K562 (cell line): ENCODE measurements around the gene CES1. TPM values are rescaled to one million over a fixed set of nuclear protein-coding genes. Genes with fewer than 3 reads are reported as not detected.

Experiments
- ATAC-seq: fragments of 200-7000 bp; cut with Tn5 transposase; 3 replicates; pipeline ENCODE4 v1.9.1; 2020; ENCODE audit warnings: moderate library complexity
- BruUV-seq: library from RNA; stranded (reverse); fragments of 400-500 nt; replicated peaks from 2 replicates; lab custom pipeline; 2021; lab: Mats Ljungman, UMichigan
- CTCF ChIA-PET: fragments of 300-600 bp; formaldehyde crosslinking; extraction: SDS; loops from one replicate; lab custom pipeline; 2021; ENCODE audit warnings: low intra/inter-chr PET ratio; lab: Yijun Ruan, JAX
- POLR2A ChIA-PET: fragments of 300-600, 350-650 bp; sonication (Branson Sonifier 250); formaldehyde crosslinking; extraction: SDS; loops from one replicate; lab custom pipeline; 2021; ENCODE audit warnings: antibody characterized with exemption, inconsistent platforms; lab: Yijun Ruan, JAX
- DNase-seq, 4 experiments: peaks; one replicate each; pipeline versions ENCODE4 v3.0.0 to v3.0.0-alpha.2; 2011 to 2018; ENCODE audit warnings: low spot score in 3 of 4, mixed read lengths in 3 of 4; ENCODE audit errors: extremely low read depth in 1 of 4
- FAIRE-seq: peaks from 2 replicates; lab custom pipeline; 2011; peaks lifted over from hg19 to GRCh38; lab: Jason Lieb, UNC
- H2AFZ ChIP-seq: 2 replicates; pipeline ENCODE4 v1.6.0; 2011; ENCODE audit warnings: low read depth, low read length, control low read depth, inconsistent platforms
- H3K27ac ChIP-seq: fragments of 200-600 bp; 3 replicates; pipeline ENCODE4 v1.8.0; 2011; ENCODE audit warnings: low read depth, mild to moderate bottlenecking, control low read depth, inconsistent platforms, low read length, moderate library complexity, mixed read lengths; ENCODE audit errors: extremely low read depth
- H3K27me3 ChIP-seq, 2 experiments: fragments of 300-600 bp in 1 of 2; 2 replicates in 1 of 2; 3 replicates in 1 of 2; pipeline versions ENCODE4 v1.6.0 to v1.8.0; 2011; ENCODE audit warnings: inconsistent platforms in 2 of 2, low read length in 2 of 2, mild to moderate bottlenecking in 1 of 2, mixed read lengths in 1 of 2, moderate library complexity in 1 of 2; ENCODE audit not compliant: control insufficient read depth in 2 of 2, insufficient read depth in 2 of 2
- H3K36me3 ChIP-seq: fragments of 300-600 bp; 3 replicates; pipeline ENCODE4 v1.8.0; 2011; ENCODE audit warnings: mild to moderate bottlenecking, low read length, inconsistent platforms; ENCODE audit not compliant: control insufficient read depth, insufficient read depth
- H3K4me1 ChIP-seq, 2 experiments: fragments of 200-600 bp in 1 of 2; replicated peaks in 1 of 2; 2 replicates in 1 of 2; 3 replicates in 1 of 2; pipeline versions ENCODE4 v1.5.1 to v1.8.0; 2011; ENCODE audit warnings: inconsistent platforms in 2 of 2, low read length in 2 of 2, mild to moderate bottlenecking in 1 of 2, mixed read lengths in 1 of 2, moderate library complexity in 1 of 2; ENCODE audit not compliant: control insufficient read depth in 2 of 2, insufficient read depth in 2 of 2
- H3K4me2 ChIP-seq: 2 replicates; pipeline ENCODE4 v1.6.1; 2011; ENCODE audit warnings: low read length, control low read depth, inconsistent platforms, mixed read lengths; ENCODE audit not compliant: insufficient read depth
- H3K4me3 ChIP-seq: fragments of 200-600 bp; sonication (generic), shearing (Covaris generic); 2 replicates; pipeline ENCODE4 v1.5.1; 2016; ENCODE audit warnings: control low read depth, inconsistent platforms
- H3K79me2 ChIP-seq: fragments of 200-600 bp; 3 replicates; pipeline ENCODE4 v1.8.0; 2011; ENCODE audit warnings: low read length, inconsistent platforms; ENCODE audit not compliant: control insufficient read depth, insufficient read depth
- H3K9ac ChIP-seq, 2 experiments: 2 replicates each; pipeline versions ENCODE4 v1.6.0 to v1.6.1; 2011; ENCODE audit warnings: low read depth in 2 of 2, low read length in 2 of 2, control low read depth in 1 of 2, inconsistent platforms in 1 of 2, mild to moderate bottlenecking in 1 of 2, mixed read lengths in 1 of 2; ENCODE audit not compliant: insufficient read depth in 1 of 2
- H3K9me1 ChIP-seq: one replicate; pipeline ENCODE4 v1.6.0; 2011; ENCODE audit warnings: inconsistent platforms, mild to moderate bottlenecking, low read length, moderate library complexity; ENCODE audit not compliant: control insufficient read depth, insufficient read depth
- H3K9me3 ChIP-seq: replicated peaks from 2 replicates; pipeline ENCODE4 v1.5.1; 2011; ENCODE audit warnings: low read depth, low read length, inconsistent platforms; ENCODE audit not compliant: control insufficient read depth, insufficient read depth
- H4K20me1 ChIP-seq: replicated peaks from 2 replicates; pipeline ENCODE4 v1.6.1; 2011; ENCODE audit warnings: low read length, inconsistent platforms, mixed read lengths; ENCODE audit not compliant: control insufficient read depth, insufficient read depth
- BACH1 ChIP-seq: fragments of 200-800 bp; sonication (Bioruptor generic); IDR thresholded peaks from 2 replicates; pipeline ENCODE4 v1.6.1; 2016; ENCODE audit warnings: missing genetic modification characterization, missing compliant biosample characterization
- CHD2 ChIP-seq: IDR thresholded peaks from 2 replicates; pipeline ENCODE4 v1.6.1; 2011; ENCODE audit warnings: low read depth, low read length
- CREBBP ChIP-seq: IDR thresholded peaks from one replicate; pipeline ENCODE4 v1.6.1; 2012; ENCODE audit warnings: low read depth, mild to moderate bottlenecking, control low read depth, inconsistent platforms, low read length
- EHMT2 ChIP-seq: fragments of 450-650 bp; IDR thresholded peaks from 2 replicates; pipeline ENCODE4 v1.6.1; 2018; ENCODE audit warnings: antibody characterized with exemption
- FOSL1 ChIP-seq: fragments of 200-800 bp; sonication (Bioruptor generic); conservative IDR thresholded peaks from 2 replicates; pipeline ENCODE4 v1.6.1; 2016; ENCODE audit warnings: missing genetic modification characterization, missing compliant biosample characterization
- KAT8 ChIP-seq: fragments of 450-650 bp; IDR thresholded peaks from 2 replicates; pipeline ENCODE4 v1.6.1; 2016; ENCODE audit warnings: low read depth, mild to moderate bottlenecking
- MEIS2 ChIP-seq: fragments of 450-650 bp; IDR thresholded peaks from 2 replicates; pipeline ENCODE4 v1.6.1; 2014; ENCODE audit warnings: mild to moderate bottlenecking; ENCODE audit not compliant: partially characterized antibody
- MTF1 ChIP-seq: fragments of 250-450 bp; sonication (Bioruptor Pico); IDR thresholded peaks from 2 replicates; pipeline ENCODE4 v1.9.0; 2021; ENCODE audit warnings: moderate library complexity, mild to moderate bottlenecking, inconsistent platforms, borderline replicate concordance
- PRMT5 ChIP-seq: sonication (generic); formaldehyde crosslinking; IDR thresholded peaks from 2 replicates; pipeline ENCODE4 v1.5.0; 2020; ENCODE audit warnings: missing genetic modification reagents
- SP1 ChIP-seq: sonication (generic); formaldehyde crosslinking; IDR thresholded peaks from 2 replicates; pipeline ENCODE4 v1.8.1; 2022; ENCODE audit warnings: mild to moderate bottlenecking, missing genetic modification reagents
- SREBF2 ChIP-seq: sonication (generic); formaldehyde crosslinking; IDR thresholded peaks from 2 replicates; pipeline ENCODE4 v1.4.0; 2020; ENCODE audit warnings: mild to moderate bottlenecking, missing genetic modification reagents
- SRSF7 ChIP-seq: fragments of 200-400 bp; formaldehyde crosslinking; optimal IDR thresholded peaks from 2 replicates; pipeline ENCODE3; 2017; ENCODE audit warnings: mild to moderate bottlenecking, low read depth, low read length
- TCF3 ChIP-seq: sonication (generic); formaldehyde crosslinking; IDR thresholded peaks from 2 replicates; pipeline ENCODE4 v1.4.0; 2020; ENCODE audit warnings: mild to moderate bottlenecking, missing genetic modification reagents
- THRAP3 ChIP-seq: fragments of 450-650 bp; IDR thresholded peaks from 2 replicates; pipeline ENCODE4 v1.6.1; 2016; ENCODE audit warnings: mild to moderate bottlenecking, inconsistent platforms, borderline replicate concordance
- ZFPM2 ChIP-seq: fragments of 250-450 bp; sonication (Bioruptor Pico); IDR thresholded peaks from 2 replicates; pipeline ENCODE4 v1.5.1; 2022; ENCODE audit warnings: mild to moderate bottlenecking
- ZNF224 ChIP-seq: sonication (generic); formaldehyde crosslinking; IDR thresholded peaks from 2 replicates; pipeline ENCODE4 v1.8.0; 2022; ENCODE audit warnings: mild to moderate bottlenecking, missing genetic modification reagents
- ZNF239 ChIP-seq: fragments of 250-450 bp; sonication (Bioruptor Pico); IDR thresholded peaks from 2 replicates; pipeline ENCODE4 v1.4.0; 2020; ENCODE audit warnings: mild to moderate bottlenecking
- ZNF263 ChIP-seq: sonication (generic); formaldehyde crosslinking; IDR thresholded peaks from 2 replicates; pipeline ENCODE4 v1.8.0; 2022; ENCODE audit warnings: mild to moderate bottlenecking, missing genetic modification reagents, borderline replicate concordance
- ZNF699 ChIP-seq: fragments of 250-450 bp; sonication (Bioruptor Pico); IDR thresholded peaks from 2 replicates; pipeline ENCODE4 v1.8.0; 2021; ENCODE audit warnings: mild to moderate bottlenecking, moderate library complexity; ENCODE audit not compliant: insufficient replicate concordance
- WGBS: fragments of 100-300 bp; shearing (Covaris generic); methylation state at CpG from one replicate; pipeline ENCODE4 v1.1.6; 2016; ENCODE audit warnings: low coverage, mixed read lengths; ENCODE audit not compliant: insufficient coverage; ENCODE audit errors: missing lambda C conversion rate; 5-methylcytosine and 5-hydroxymethylcytosine counted together
- in situ Hi-C: fragments of 300-500 bp; cut with MboI; formaldehyde crosslinking; loops from 4 replicates; pipeline ENCODE4 v1.15.0; 2018; ENCODE audit warnings: inconsistent platforms, mixed read lengths
- intact Hi-C: fragments of 100-400 bp; cut with micrococcal nuclease; formaldehyde crosslinking; loops from 2 replicates; pipeline ENCODE4 v1.14.2; 2022
- polyA plus RNA-seq, 8 experiments: library from polyadenylated mRNA; depleted of rRNA in 4 of 8; stranded (reverse) in 5 of 8; unstranded in 3 of 8; fragments of >200 nt; fragmentation: Nextera tagmentation in 2 of 8; fragmentation: Illumina TruSeq in 1 of 8; extraction: Ambion mirVana in 2 of 8; extraction: Trizol in 1 of 8; gene quantifications; 2 replicates each; pipeline versions ENCODE4 v1.2.1 to v1.2.3, GENCODE V29; 2011 to 2014; ENCODE audit warnings: inconsistent platforms in 1 of 8, missing spikeins in 1 of 8
- total RNA-seq, 7 experiments: library from RNA; depleted of rRNA in 6 of 7; stranded (reverse); fragments of >200 nt in 6 of 7; fragmentation: Illumina TruSeq in 2 of 7; extraction: Trizol in 2 of 7; gene quantifications; 2 replicates each; pipeline versions ENCODE4 v1.2.1 to v1.2.3, GENCODE V29; 2011 to 2021; ENCODE audit warnings: low replicate concordance in 1 of 7
- TF ChIP-seq, protein P1 (sequence below), 2 experiments: IDR thresholded peaks; 2 replicates each; pipeline ENCODE4 v1.6.1; 2012; ENCODE audit warnings: improper control_type of control experiment in 2 of 2, low read depth in 2 of 2, low read length in 2 of 2, borderline replicate concordance in 1 of 2
- TF ChIP-seq, protein P2 (sequence below): fragments of 450-650 bp; formaldehyde crosslinking; IDR thresholded peaks from 2 replicates; pipeline ENCODE4 v1.4.0; 2020; ENCODE audit warnings: mild to moderate bottlenecking
- TF ChIP-seq, protein P3 (sequence below): fragments of 450-650 bp; IDR thresholded peaks from 2 replicates; pipeline ENCODE4 v1.6.1; 2016

CES1 gene
- total and polyA plus RNA-seq, 9 of the 15 experiments (the other 6 are each of a cell fraction or from before 2014, with no cell fraction given): 0.10 to 1.2 (median 0.16) TPM; not detected in 3

DNA sequence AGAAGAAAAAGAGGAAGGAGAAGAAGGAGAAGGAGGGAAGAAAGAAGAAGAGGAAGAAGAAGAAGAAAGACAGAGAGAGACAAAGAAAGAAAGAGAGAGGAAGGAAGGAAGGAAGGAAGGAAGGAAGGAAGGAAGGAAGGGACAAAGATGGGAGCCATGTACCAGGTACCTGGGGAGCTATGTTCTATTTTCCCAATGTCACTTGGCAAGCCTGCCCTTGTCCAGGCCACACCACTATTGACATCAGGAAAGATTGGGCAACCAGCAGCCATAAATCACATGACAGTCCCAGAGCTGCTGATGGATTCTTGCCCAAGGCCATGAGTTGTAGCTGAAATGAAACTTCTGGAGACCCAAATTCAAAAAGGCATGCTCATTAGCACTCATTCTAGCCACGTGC is 2.7 kb upstream of the CES1 start:
- no TSS peak for BruUV-seq
- H3K27ac ChIP-seq: no peak overlapping the region
- TF ChIP-seq THRAP3 (no peak), SRSF7 (no peak), MEIS2 (peak; percentile 60), KAT8 (no peak), CHD2 (no peak), BACH1 (tag) (no peak), ZNF239 (no peak), ZFPM2 (CRISPR knock-in tag) (no peak), PRMT5 (no peak), ZNF224 (CRISPR knock-in tag) (no peak), ZNF263 (CRISPR knock-in tag) (no peak), CREBBP (no peak), ZNF699 (CRISPR knock-in tag) (no peak), MTF1 (CRISPR knock-in tag) (no peak), TCF3 (CRISPR knock-in tag) (no peak), EHMT2 (peak; percentile 28; the same call in 1 of the 2 replicates), FOSL1 (tag) (no peak), SP1 (CRISPR knock-in tag) (no peak), SREBF2 (CRISPR knock-in tag) (no peak)
- TF ChIP-seq, protein P1, sequence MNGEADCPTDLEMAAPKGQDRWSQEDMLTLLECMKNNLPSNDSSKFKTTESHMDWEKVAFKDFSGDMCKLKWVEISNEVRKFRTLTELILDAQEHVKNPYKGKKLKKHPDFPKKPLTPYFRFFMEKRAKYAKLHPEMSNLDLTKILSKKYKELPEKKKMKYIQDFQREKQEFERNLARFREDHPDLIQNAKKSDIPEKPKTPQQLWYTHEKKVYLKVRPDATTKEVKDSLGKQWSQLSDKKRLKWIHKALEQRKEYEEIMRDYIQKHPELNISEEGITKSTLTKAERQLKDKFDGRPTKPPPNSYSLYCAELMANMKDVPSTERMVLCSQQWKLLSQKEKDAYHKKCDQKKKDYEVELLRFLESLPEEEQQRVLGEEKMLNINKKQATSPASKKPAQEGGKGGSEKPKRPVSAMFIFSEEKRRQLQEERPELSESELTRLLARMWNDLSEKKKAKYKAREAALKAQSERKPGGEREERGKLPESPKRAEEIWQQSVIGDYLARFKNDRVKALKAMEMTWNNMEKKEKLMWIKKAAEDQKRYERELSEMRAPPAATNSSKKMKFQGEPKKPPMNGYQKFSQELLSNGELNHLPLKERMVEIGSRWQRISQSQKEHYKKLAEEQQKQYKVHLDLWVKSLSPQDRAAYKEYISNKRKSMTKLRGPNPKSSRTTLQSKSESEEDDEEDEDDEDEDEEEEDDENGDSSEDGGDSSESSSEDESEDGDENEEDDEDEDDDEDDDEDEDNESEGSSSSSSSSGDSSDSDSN (IDR thresholded peaks at IDR 0.05; ENCODE audit: borderline replicate concordance in 1 of 2, low read depth in 2 of 2, low read length in 2 of 2): no peak
- TF ChIP-seq, protein P2, sequence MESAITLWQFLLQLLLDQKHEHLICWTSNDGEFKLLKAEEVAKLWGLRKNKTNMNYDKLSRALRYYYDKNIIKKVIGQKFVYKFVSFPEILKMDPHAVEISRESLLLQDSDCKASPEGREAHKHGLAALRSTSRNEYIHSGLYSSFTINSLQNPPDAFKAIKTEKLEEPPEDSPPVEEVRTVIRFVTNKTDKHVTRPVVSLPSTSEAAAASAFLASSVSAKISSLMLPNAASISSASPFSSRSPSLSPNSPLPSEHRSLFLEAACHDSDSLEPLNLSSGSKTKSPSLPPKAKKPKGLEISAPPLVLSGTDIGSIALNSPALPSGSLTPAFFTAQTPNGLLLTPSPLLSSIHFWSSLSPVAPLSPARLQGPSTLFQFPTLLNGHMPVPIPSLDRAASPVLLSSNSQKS (CRISPR knock-in tag): no peak
- TF ChIP-seq, protein P3, sequence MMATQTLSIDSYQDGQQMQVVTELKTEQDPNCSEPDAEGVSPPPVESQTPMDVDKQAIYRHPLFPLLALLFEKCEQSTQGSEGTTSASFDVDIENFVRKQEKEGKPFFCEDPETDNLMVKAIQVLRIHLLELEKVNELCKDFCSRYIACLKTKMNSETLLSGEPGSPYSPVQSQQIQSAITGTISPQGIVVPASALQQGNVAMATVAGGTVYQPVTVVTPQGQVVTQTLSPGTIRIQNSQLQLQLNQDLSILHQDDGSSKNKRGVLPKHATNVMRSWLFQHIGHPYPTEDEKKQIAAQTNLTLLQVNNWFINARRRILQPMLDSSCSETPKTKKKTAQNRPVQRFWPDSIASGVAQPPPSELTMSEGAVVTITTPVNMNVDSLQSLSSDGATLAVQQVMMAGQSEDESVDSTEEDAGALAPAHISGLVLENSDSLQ: peak; percentile 33

More for the DNA sequence above, 2.7 kb upstream of the CES1 start:
- FAIRE-seq: no peak
- Histone ChIP-seq H3K36me3 (no peaks in the 10 kb centered on the region), H3K9me1 (no peaks in the 10 kb centered on the region), H3K9me3 (no peaks in the 10 kb centered on the region), H3K4me1 (peaks cover 0 to 6% of the 10 kb centered on the region in 2 experiments; a peak in 1 of 5 replicates), H4K20me1 (no peaks in the 10 kb centered on the region), H2AFZ (no peak overlapping the region), H3K79me2 (no peaks in the 10 kb centered on the region), H3K9ac (no peak overlapping the region), H3K27me3 (peaks cover 5 to 16% of the 10 kb centered on the region in 2 experiments; a peak in 4 of 5 replicates), H3K4me3 (no peak overlapping the region), H3K4me2 (no peak overlapping the region)
- no peak for ATAC-seq
- ChIA-PET CTCF (no interaction called here), POLR2A (no interaction called here)
- 0% methylated on average over 1 of the region's 1 CpG for WGBS
- in situ Hi-C loops: no loop called here
- no peak for DNase-seq
- intact Hi-C loops: no loop called here
